DOHH2 (cell line): ENCODE measurements around the gene WDFY4.

Experiments
- H3F3A ChIP-seq: fragments of 200-600 bp; sonication (generic), shearing (Covaris generic); 2 replicates; pipeline ENCODE4 v1.6.0; 2016; ENCODE audit warnings: antibody characterized with exemption, mild to moderate bottlenecking; ENCODE audit not compliant: control insufficient read depth, insufficient read depth
- H3K27ac ChIP-seq: fragments of 200-600 bp; sonication (generic); 2 replicates; pipeline ENCODE4 v1.5.1; 2014; ENCODE audit warnings: low read depth, mild to moderate bottlenecking, low read length, moderate library complexity
- H3K27me3 ChIP-seq: fragments of 200-600 bp; sonication (generic); 2 replicates; pipeline ENCODE4 v1.6.1; 2014; ENCODE audit warnings: mild to moderate bottlenecking, low read length, mixed read lengths; ENCODE audit not compliant: control insufficient read depth
- H3K36me3 ChIP-seq: fragments of 200-600 bp; sonication (generic); 2 replicates; pipeline ENCODE4 v1.6.1; 2014; ENCODE audit warnings: mild to moderate bottlenecking, low read length, moderate library complexity, mixed read lengths; ENCODE audit not compliant: control insufficient read depth
- H3K4me1 ChIP-seq: fragments of 200-600 bp; sonication (generic); 2 replicates; pipeline ENCODE4 v1.6.1; 2014; ENCODE audit warnings: mild to moderate bottlenecking, low read length, mixed read lengths; ENCODE audit not compliant: control insufficient read depth
- H3K4me2 ChIP-seq: fragments of 200-600 bp; sonication (generic); 2 replicates; pipeline ENCODE4 v1.6.0; 2014; ENCODE audit warnings: mild to moderate bottlenecking, low read length, moderate library complexity
- H3K4me3 ChIP-seq: fragments of 200-600 bp; sonication (generic); 2 replicates; pipeline ENCODE4 v1.5.1; 2014; ENCODE audit warnings: mild to moderate bottlenecking, low read length, mixed read lengths
- H3K79me2 ChIP-seq: fragments of 200-600 bp; sonication (generic); 2 replicates; pipeline ENCODE4 v1.6.1; 2014; ENCODE audit warnings: mild to moderate bottlenecking, low read length, mixed read lengths; ENCODE audit not compliant: control insufficient read depth
- H3K9me2 ChIP-seq: fragments of 200-600 bp; sonication (generic); replicated peaks from 2 replicates; pipeline ENCODE4 v1.6.1; 2014; ENCODE audit warnings: mild to moderate bottlenecking, low read length, mixed read lengths; ENCODE audit not compliant: control insufficient read depth
- H3K9me3 ChIP-seq: fragments of 200-600 bp; sonication (generic); 2 replicates; pipeline ENCODE4 v1.6.1; 2014; ENCODE audit warnings: antibody characterized with exemption, low read length, mixed read lengths; ENCODE audit not compliant: control insufficient read depth, insufficient read depth
- H4K20me1 ChIP-seq: fragments of 200-600 bp; sonication (generic); 2 replicates; pipeline ENCODE4 v1.6.0; 2014; ENCODE audit warnings: low read depth, mild to moderate bottlenecking, antibody characterized with exemption, low read length, moderate library complexity; ENCODE audit not compliant: control insufficient read depth, insufficient read depth
- EZH2phosphoT487 ChIP-seq: fragments of 200-600 bp; sonication (generic); IDR thresholded peaks from 2 replicates; pipeline ENCODE4 v1.6.1; 2017; ENCODE audit warnings: borderline replicate concordance, mild to moderate bottlenecking, antibody characterized with exemption, low read length, moderate library complexity, mixed read lengths
- TF ChIP-seq, protein P1 (sequence below): fragments of 200-600 bp; sonication (generic); IDR thresholded peaks from one replicate; pipeline ENCODE4 v1.5.1; 2014; ENCODE audit warnings: antibody characterized with exemption, mild to moderate bottlenecking, low read depth, low read length; ENCODE audit not compliant: poor library complexity, severe bottlenecking

Gene WDFY4

DNA sequence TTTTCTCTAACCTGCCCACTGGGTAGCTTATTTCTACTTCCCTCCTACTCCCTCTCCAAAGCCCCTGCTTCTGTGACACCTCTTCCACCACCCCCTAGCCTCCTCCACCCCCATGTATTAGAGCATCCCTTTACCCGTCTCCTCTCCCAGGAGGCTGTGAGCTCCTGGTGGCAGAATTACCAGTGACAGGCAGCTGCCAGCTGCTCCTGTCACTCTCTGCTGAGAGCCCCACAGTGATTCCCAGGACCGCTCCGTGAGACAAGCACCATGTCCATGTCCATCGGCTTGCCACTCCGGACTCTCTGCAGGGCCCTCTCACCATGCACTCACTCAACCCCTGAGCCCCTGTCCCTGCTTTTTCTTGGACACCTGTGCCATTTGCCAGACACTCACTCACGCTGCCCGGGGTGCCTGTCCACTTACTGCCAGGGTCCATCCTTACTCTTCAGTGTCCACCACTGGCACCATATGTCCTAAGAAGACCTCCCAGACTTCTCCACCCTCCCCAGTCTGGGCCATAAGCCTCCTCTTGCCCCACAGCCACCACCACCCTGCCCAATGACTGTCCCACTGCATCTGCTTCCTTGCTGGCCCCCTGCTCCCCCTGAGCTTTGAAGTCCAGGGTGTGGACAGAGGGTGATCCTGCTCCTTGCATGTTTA, 9.8 kb downstream of the WDFY4 start:
- no peak overlapping the region for H3K4me3 ChIP-seq
- no peaks in the 10 kb centered on the region for H3K27me3 ChIP-seq
- H3K27ac ChIP-seq, result no peak overlapping the region
- no peak for TF ChIP-seq EZH2phosphoT487
- TF ChIP-seq, protein P1, sequence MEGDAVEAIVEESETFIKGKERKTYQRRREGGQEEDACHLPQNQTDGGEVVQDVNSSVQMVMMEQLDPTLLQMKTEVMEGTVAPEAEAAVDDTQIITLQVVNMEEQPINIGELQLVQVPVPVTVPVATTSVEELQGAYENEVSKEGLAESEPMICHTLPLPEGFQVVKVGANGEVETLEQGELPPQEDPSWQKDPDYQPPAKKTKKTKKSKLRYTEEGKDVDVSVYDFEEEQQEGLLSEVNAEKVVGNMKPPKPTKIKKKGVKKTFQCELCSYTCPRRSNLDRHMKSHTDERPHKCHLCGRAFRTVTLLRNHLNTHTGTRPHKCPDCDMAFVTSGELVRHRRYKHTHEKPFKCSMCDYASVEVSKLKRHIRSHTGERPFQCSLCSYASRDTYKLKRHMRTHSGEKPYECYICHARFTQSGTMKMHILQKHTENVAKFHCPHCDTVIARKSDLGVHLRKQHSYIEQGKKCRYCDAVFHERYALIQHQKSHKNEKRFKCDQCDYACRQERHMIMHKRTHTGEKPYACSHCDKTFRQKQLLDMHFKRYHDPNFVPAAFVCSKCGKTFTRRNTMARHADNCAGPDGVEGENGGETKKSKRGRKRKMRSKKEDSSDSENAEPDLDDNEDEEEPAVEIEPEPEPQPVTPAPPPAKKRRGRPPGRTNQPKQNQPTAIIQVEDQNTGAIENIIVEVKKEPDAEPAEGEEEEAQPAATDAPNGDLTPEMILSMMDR, result no peak
- H3K9me3 ChIP-seq, result no peaks in the 10 kb centered on the region
- H3K79me2 ChIP-seq, result peaks cover 100% of the 10 kb centered on the region
- no peaks in the 10 kb centered on the region for H3F3A ChIP-seq
- H3K4me2 ChIP-seq, result no peak overlapping the region
- no peaks in the 10 kb centered on the region for H3K9me2 ChIP-seq
- peaks cover 73% of the 10 kb centered on the region for H3K36me3 ChIP-seq
- H4K20me1 ChIP-seq, result peaks cover 17% of the 10 kb centered on the region; the same call in 1 of the 2 replicates
- H3K4me1 ChIP-seq, result peaks cover 16% of the 10 kb centered on the region

DNA sequence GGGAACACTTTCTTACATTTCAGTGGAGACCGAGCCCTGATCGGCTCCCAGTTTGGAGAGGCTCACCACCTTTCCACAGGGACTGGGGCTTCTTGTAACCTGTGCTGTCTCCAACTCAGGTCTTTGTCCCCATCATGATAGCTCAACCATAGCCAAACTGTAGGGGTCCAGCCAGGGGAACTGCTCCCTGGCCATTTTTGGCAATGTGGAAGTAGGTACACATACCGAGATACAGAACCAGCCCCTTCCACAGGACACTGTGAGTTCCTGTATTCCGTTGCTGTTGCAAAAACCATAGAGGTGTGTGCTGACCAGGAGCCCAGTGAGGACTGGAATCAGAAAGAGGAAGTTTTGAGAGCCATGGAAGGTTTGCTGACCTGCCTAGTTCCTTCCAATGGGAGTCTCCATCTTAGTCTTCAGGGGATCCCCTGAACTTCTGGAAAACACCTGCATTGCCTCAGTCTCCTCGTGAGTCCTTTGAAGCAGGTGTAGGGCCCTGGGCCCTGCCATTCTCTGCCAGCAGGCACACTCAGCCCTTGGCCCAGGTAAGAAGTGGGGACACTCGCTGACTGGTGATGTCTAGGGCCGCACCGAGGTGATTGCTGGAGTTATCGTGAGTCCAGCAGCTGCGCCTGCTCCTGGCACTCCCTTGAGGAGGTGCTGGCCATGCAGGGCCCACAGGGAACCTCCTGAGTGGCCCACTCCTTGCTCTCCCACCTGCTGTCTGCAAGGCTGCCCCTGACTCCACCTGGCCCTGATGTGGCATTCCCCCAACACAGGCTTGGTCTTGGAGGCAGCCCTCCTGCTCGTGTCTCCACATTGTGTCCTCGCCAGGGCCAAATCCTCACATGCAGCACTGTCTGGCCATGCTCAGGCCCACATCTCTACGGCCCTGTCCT, 11.2 kb downstream of the WDFY4 start:
- Histone ChIP-seq H3K4me3 (no peak overlapping the region), H3K4me1 (peaks cover 25% of the 10 kb centered on the region), H4K20me1 (peaks cover 22% of the 10 kb centered on the region; the same call in 1 of the 2 replicates), H3F3A (no peaks in the 10 kb centered on the region), H3K4me2 (no peak overlapping the region), H3K27me3 (no peaks in the 10 kb centered on the region), H3K9me2 (no peaks in the 10 kb centered on the region), H3K9me3 (no peaks in the 10 kb centered on the region), H3K27ac (no peak overlapping the region), H3K79me2 (peaks cover 99% of the 10 kb centered on the region), H3K36me3 (peaks cover 75% of the 10 kb centered on the region)
- TF ChIP-seq, protein P1, result no peak
- no peak for TF ChIP-seq EZH2phosphoT487

DNA sequence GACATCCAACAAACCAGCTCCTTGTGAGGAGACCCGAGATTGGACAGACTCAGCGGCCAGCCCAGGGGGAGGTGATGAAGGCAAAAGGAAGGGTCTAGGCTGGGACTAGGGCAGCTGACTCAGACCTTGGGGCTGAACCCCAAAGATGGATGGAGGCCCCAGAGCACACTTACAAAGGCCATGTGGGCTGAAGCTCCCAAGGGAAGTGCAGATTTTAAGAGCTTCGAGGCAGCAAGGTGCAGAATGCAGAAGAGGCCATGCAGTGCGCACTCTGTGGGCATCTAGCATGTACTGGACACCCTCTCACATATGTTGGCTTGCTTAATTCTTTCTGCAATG, 11.8 kb downstream of the WDFY4 start:
- peaks cover 31% of the 10 kb centered on the region for H3K4me1 ChIP-seq
- no peak overlapping the region for H3K4me3 ChIP-seq
- H3K27me3 ChIP-seq, result no peaks in the 10 kb centered on the region
- no peaks in the 10 kb centered on the region for H3F3A ChIP-seq
- H3K36me3 ChIP-seq, result peaks cover 77% of the 10 kb centered on the region
- H3K4me2 ChIP-seq, result no peak overlapping the region
- H3K79me2 ChIP-seq, result peaks cover 99% of the 10 kb centered on the region
- no peaks in the 10 kb centered on the region for H3K9me2 ChIP-seq
- peaks cover 22% of the 10 kb centered on the region; the same call in 1 of the 2 replicates for H4K20me1 ChIP-seq
- no peak overlapping the region for H3K27ac ChIP-seq
- TF ChIP-seq, protein P1, result no peak
- TF ChIP-seq EZH2phosphoT487, result no peak
- H3K9me3 ChIP-seq, result no peaks in the 10 kb centered on the region
